Measurements from ENCODE around the gene OR2W1.

Gene OR2W1

GRCh38 chr6:29071831-29072723 lies 27.1 kb upstream of the OR2W1 start:
- in situ Hi-C loops (cut with HindIII; ENCODE audit: low sequenced_read_pairs) = no loop called here
- H3K4me3 ChIP-seq (ENCODE audit: low read depth, low read length) = no peak overlapping the region
- DNase-seq (ENCODE audit: low read depth) = no peak
- TF ChIP-seq CTCF (IDR thresholded peaks at IDR 0.05; ENCODE audit: low read depth, low read length, missing control alignments) = peak; percentile 52

- in situ Hi-C loops (cut with HindIII; ENCODE audit: low sequenced_read_pairs) = no loop called here
- no peak for DNase-seq (ENCODE audit: low read depth)
- no peak for TF ChIP-seq CTCF (IDR thresholded peaks at IDR 0.05; ENCODE audit: low read depth, low read length, missing control alignments)
- no peak overlapping the region for H3K4me3 ChIP-seq (ENCODE audit: low read depth, low read length)
Observed at GRCh38 chr6:29051680-29052079, 6.7 kb upstream of the OR2W1 start.

GRCh38 chr6:29035951-29036350 lies 9.0 kb downstream of the OR2W1 start:
- no peak for DNase-seq (ENCODE audit: low read depth)
- H3K4me3 ChIP-seq (ENCODE audit: low read depth, low read length) = no peak overlapping the region
- no peak for TF ChIP-seq CTCF (IDR thresholded peaks at IDR 0.05; ENCODE audit: low read depth, low read length, missing control alignments)
- in situ Hi-C loops (cut with HindIII; ENCODE audit: low sequenced_read_pairs) = no loop called here

- H3K4me3 ChIP-seq (ENCODE audit: low read depth, low read length) = no peak overlapping the region
- no peak for TF ChIP-seq CTCF (IDR thresholded peaks at IDR 0.05; ENCODE audit: low read depth, low read length, missing control alignments)
- in situ Hi-C loops (cut with HindIII; ENCODE audit: low sequenced_read_pairs) = loop anchor here (10.0 kb wide), 1 partner anchor 184 kb away; no protein-coding TSS in a partner anchor
- DNase-seq (ENCODE audit: low read depth) = no peak
Observed at GRCh38 chr6:29028821-29029220, 16.2 kb downstream of the OR2W1 start.

DNA sequence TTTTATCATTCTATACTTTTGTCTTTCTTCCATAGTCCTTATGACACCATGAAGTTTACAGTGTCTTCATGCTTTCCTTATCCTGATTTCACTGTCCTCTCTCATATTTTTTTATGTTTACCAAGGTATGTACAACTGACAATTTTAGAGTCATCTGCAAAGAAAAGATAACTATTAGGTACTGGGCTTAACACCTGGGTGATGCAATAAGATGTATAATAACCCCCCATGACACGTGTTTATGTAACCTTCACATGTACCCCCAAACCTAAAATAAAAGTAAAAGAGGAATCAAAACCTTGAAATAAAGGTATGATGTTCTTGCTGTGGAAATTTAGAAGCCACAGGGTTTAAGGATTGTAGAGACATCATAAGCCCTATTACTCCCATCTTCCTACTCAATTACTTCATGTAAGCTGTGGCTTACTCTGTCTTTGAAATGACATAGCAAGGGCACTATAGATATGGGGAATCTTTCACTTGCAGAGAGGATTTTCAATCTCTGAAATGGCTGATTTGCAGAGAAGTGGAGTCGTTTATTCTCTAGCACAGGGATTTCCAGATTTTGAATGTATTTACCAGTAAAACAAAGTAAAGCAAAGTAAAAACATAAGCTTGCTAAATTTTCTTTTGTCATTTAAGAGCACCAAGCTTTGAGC lies 18.9 kb downstream of the OR2W1 start:
- H3K4me3 ChIP-seq (ENCODE audit: low read depth, low read length) = no peak overlapping the region
- in situ Hi-C loops (cut with HindIII; ENCODE audit: low sequenced_read_pairs) = loop anchor here (10.0 kb wide), 1 partner anchor 181 kb away; no protein-coding TSS in a partner anchor
- no peak for TF ChIP-seq CTCF (IDR thresholded peaks at IDR 0.05; ENCODE audit: low read depth, low read length, missing control alignments)
- DNase-seq (ENCODE audit: low read depth) = no peak

GRCh38 chr6:29021434-29021833 lies 23.5 kb downstream of the OR2W1 start:
- in situ Hi-C loops (cut with HindIII; ENCODE audit: low sequenced_read_pairs) = loop anchor here (10.0 kb wide), 1 partner anchor 177 kb away; no protein-coding TSS in a partner anchor
- TF ChIP-seq CTCF (IDR thresholded peaks at IDR 0.05; ENCODE audit: low read depth, low read length, missing control alignments) = no peak
- no peak overlapping the region for H3K4me3 ChIP-seq (ENCODE audit: low read depth, low read length)
- no peak for DNase-seq (ENCODE audit: low read depth)
